ENCODE results near the gene CACNA1D.

CACNA1D gene

DNA sequence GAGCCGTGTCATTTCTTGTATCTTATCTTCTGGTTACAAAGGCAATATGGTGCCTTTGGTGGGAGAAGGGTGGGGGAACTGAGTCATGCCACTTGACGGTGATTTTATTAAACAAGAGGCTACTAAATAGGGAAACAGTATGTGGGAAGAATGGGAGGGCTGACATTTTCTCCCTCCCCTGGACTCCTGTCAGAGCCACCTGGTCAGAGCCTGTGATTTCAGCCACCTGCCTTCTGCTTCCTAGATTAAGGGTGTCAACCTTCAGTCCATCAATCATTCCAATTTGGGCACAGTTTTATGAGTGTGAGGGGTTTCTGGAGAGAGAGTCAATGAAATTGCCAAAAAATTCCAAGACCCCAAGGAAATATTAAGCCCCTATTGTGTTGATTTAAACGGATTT lies 264.4 kb downstream of the CACNA1D start:
- TF ChIP-seq, protein P1, sequence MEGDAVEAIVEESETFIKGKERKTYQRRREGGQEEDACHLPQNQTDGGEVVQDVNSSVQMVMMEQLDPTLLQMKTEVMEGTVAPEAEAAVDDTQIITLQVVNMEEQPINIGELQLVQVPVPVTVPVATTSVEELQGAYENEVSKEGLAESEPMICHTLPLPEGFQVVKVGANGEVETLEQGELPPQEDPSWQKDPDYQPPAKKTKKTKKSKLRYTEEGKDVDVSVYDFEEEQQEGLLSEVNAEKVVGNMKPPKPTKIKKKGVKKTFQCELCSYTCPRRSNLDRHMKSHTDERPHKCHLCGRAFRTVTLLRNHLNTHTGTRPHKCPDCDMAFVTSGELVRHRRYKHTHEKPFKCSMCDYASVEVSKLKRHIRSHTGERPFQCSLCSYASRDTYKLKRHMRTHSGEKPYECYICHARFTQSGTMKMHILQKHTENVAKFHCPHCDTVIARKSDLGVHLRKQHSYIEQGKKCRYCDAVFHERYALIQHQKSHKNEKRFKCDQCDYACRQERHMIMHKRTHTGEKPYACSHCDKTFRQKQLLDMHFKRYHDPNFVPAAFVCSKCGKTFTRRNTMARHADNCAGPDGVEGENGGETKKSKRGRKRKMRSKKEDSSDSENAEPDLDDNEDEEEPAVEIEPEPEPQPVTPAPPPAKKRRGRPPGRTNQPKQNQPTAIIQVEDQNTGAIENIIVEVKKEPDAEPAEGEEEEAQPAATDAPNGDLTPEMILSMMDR (IDR thresholded peaks at IDR 0.05; ENCODE audit: low read depth, low read length, missing control alignments) = no peak
- H3K4me3 ChIP-seq (replicated peaks; ENCODE audit: low read depth, low read length) = no peak overlapping the region
- DNase-seq (ENCODE audit: extremely low read depth, low read depth) = no peak

GRCh38 chr3:53763353-53763752 lies 268.9 kb downstream of the CACNA1D start:
- TF ChIP-seq, protein P1 (IDR thresholded peaks at IDR 0.05; ENCODE audit: low read depth, low read length, missing control alignments) = no peak
- DNase-seq (ENCODE audit: extremely low read depth, low read depth) = no peak
- no peak overlapping the region for H3K4me3 ChIP-seq (replicated peaks; ENCODE audit: low read depth, low read length)

DNA sequence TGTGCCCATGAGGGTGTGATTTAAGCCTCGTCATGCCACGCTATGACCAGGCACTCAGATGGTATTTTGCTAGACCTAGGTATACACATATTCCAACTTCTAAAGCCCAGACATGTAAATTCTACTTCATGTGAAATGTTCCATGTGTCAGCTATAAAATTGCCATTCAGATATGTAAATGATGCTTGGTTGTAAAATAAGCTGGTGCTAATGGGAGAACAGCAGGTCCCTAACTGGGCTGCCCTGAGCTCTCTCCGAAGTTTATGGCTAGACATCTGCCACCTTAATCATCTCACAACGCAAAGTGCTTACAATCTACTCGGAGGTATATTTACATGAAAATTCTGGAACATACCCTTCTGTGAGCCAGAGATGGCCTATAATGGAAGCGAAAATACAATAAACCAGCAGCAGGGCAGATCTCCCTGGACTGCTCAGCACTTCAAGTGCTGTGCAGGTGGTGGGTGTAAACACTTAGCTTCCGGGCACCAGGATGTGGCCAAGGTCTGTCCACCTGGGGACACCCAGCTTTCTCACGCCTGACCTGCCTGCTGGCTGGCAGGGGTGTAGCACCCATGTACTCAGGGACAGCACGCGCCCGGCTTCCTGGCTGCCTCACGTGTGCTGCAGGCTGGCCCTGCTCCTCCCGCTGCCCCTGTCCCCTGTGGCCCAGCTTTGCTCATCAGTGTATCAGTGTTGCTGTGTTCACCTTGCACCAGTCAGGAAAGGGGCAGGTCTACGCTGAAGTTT lies 269.8 kb downstream of the CACNA1D start:
- H3K4me3 ChIP-seq (replicated peaks; ENCODE audit: low read depth, low read length) = no peak overlapping the region
- TF ChIP-seq, protein P1 (IDR thresholded peaks at IDR 0.05; ENCODE audit: low read depth, low read length, missing control alignments) = no peak
- DNase-seq (ENCODE audit: extremely low read depth, low read depth) = no peak

DNA sequence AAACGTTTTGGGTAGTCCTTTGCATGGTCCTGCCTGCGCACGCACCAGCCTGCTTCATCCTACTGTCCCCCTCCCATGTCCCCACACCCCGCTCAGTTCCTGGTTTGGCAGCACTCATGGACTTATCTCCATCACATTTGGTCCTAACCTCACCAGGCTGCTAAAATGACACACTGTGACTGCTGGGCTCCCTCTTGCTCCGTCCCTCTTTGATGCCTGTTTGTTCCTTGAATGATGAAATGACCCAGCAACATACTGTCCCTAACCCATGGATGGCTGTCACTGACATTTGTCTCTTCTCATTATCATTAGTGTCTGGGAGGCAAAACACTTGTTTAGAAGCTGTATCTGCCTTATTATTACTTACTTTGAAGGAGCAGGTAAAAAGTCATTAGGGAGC lies 271.3 kb downstream of the CACNA1D start:
- DNase-seq (ENCODE audit: extremely low read depth, low read depth) = no peak
- TF ChIP-seq, protein P1 (IDR thresholded peaks at IDR 0.05; ENCODE audit: low read depth, low read length, missing control alignments) = no peak
- H3K4me3 ChIP-seq (replicated peaks; ENCODE audit: low read depth, low read length) = no peak overlapping the region

- TF ChIP-seq, protein P1 (IDR thresholded peaks at IDR 0.05; ENCODE audit: low read depth, low read length, missing control alignments) = no peak
- H3K4me3 ChIP-seq (replicated peaks; ENCODE audit: low read depth, low read length) = no peak overlapping the region
- no peak for DNase-seq (ENCODE audit: extremely low read depth, low read depth)
These were observed 272.3 kb downstream of the CACNA1D start for GRCh38 chr3:53766706-53767105.

GRCh38 chr3:53768478-53769459 lies 274.4 kb downstream of the CACNA1D start:
- no peak for DNase-seq (ENCODE audit: extremely low read depth, low read depth)
- H3K4me3 ChIP-seq (replicated peaks; ENCODE audit: low read depth, low read length) = no peak overlapping the region
- TF ChIP-seq, protein P1 (IDR thresholded peaks at IDR 0.05; ENCODE audit: low read depth, low read length, missing control alignments) = no peak
